ENCODE data around the gene TNNI3K. TPM values are rescaled to one million over a fixed set of nuclear protein-coding genes. Genes with fewer than 3 reads are reported as not detected.

The TNNI3K gene
- total and polyA plus RNA-seq, 2 of the 8 experiments (the other 6 are each of a cell fraction or from before 2014, with no cell fraction given), result 0.41 to 0.48 TPM

DNA sequence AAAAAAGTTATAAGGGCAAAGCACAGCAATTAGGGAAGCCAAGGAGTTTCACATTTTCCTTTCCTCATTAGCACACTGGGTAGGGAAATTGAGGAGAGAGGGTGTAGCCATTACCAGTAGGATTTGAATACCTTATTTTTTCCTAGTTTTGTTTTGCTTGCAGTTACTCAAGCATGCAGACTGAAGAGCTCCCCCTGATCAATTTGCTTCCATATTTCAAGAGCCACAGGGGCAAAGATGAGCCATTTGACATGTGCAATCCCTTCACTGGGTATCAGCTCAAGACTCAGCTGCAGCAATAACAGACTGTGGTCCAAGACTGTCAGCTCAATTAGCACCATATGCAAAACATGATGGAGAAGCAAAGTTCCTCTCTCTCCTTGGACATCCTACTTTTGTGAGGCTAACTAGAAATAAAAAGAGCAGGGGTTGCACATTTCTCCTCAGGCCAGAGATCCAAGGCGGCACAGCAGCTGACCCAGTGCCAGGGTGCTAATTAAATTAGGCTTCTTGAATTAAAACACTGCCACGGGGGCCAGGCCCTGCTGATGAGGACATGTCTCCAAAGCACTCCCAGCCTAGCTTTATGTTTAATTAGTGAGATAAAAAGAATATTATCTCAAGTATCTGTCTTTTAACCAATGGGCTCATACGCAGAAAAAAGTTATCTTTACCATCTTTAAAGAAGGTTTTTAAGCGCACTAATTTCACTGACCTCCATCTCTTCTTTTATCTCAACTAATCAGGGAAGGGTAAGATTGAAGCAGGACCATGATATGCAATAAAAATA lies 314.0 kb downstream of the TNNI3K start:
- Histone ChIP-seq H3K27ac (ENCODE audit: low read depth, low read length) (no peak overlapping the region), H3K23ac (ENCODE audit: insufficient read length) (no peak overlapping the region), H3K79me2 (ENCODE audit: control insufficient read depth in 1 of 2, insufficient read depth in 2 of 2, low read length in 2 of 2) (no peaks in the 10 kb centered on the region), H3K56ac (replicated peaks; ENCODE audit: insufficient read length, low read depth, low read length) (no peak overlapping the region), H3K9ac (replicated peaks in 1 of 4; ENCODE audit: extremely low read depth in 1 of 4, low read depth in 3 of 4, low read length in 3 of 4) (no peak overlapping the region), H3K18ac (ENCODE audit: extremely low read depth, low read length) (no peak overlapping the region), H2AK5ac (ENCODE audit: low read depth, low read length) (no peak overlapping the region), H4K91ac (replicated peaks; ENCODE audit: insufficient read length, low read length) (no peak overlapping the region), H3K4ac (replicated peaks; ENCODE audit: insufficient read length, low read depth, low read length) (no peak overlapping the region), H2BK20ac (ENCODE audit: low read length) (no peak overlapping the region), H4K8ac (ENCODE audit: extremely low read depth, insufficient read depth, low read length) (no peak overlapping the region), H2BK120ac (replicated peaks; ENCODE audit: low read depth, low read length) (no peak overlapping the region), H3K4me3 (ENCODE audit: extremely low read depth in 1 of 4, insufficient read depth in 2 of 4, low read depth in 3 of 4, low read length in 4 of 4) (no peak overlapping the region), H3K23me2 (ENCODE audit: low read depth, low read length) (no peaks in the 10 kb centered on the region), H3K4me1 (replicated peaks in 1 of 4; ENCODE audit: control insufficient read depth in 3 of 4, insufficient read depth in 4 of 4, low read length in 3 of 4) (no peaks in the 10 kb centered on the region), H3K14ac (ENCODE audit: insufficient read length) (no peak overlapping the region), H4K20me1 (replicated peaks in 1 of 2; ENCODE audit: control insufficient read depth in 1 of 2, insufficient read depth in 2 of 2, low read length in 2 of 2) (no peaks in the 10 kb centered on the region), H3K27me3 (replicated peaks in 1 of 4; ENCODE audit: control insufficient read depth in 3 of 4, extremely low read depth in 1 of 4, insufficient read depth in 3 of 4, low read length in 3 of 4) (no peaks in the 10 kb centered on the region), H3K4me2 (ENCODE audit: insufficient read depth in 1 of 2, low read depth in 2 of 2, low read length in 2 of 2) (no peak overlapping the region), H3K36me3 (ENCODE audit: control insufficient read depth in 2 of 4, insufficient read depth in 4 of 4, low read length in 3 of 4) (no peaks in the 10 kb centered on the region), H2BK12ac (ENCODE audit: low read depth, low read length) (no peak overlapping the region), H2BK15ac (ENCODE audit: low read length) (no peak overlapping the region), H4K5ac (ENCODE audit: insufficient read length, low read depth, low read length) (no peak overlapping the region), H2BK5ac (ENCODE audit: low read depth, low read length) (no peak overlapping the region), H2AFZ (ENCODE audit: low read length) (peak overlapping the region; percentile 82; the same call in 1 of the 2 replicates), H3K79me1 (ENCODE audit: low read depth, low read length) (no peaks in the 10 kb centered on the region), H3K9me3 (ENCODE audit: insufficient read depth in 2 of 2, low read depth in 1 of 2, low read length in 1 of 2) (no peaks in the 10 kb centered on the region)
- ChIA-PET POLR2A (ENCODE audit: partially characterized antibody) (no interaction called here), CTCF (ENCODE audit: partially characterized antibody) (interaction anchor here (0.8 to 1.3 kb wide), 2 partner anchors 10 to 46 kb away, joined by 3 to 4 read pairs; no protein-coding TSS in a partner anchor)
- FAIRE-seq (no peak), DNase-seq (ENCODE audit: low read depth in 1 of 2, low spot score in 2 of 2) (no peak)
- 91% methylated on average over 4 of the region's 4 CpGs; no CpG with 5 or more reads in 1 of the 2 experiments for WGBS, 2 experiments (ENCODE audit: extremely low coverage in 1 of 2, insufficient coverage in 1 of 2, insufficient read length in 1 of 2, insufficient replicate concordance in 2 of 2, low coverage in 1 of 2, low lambda C conversion rate in 2 of 2, missing lambda C conversion rate in 1 of 2)
- TF ChIP-seq HDAC2 (IDR thresholded peaks at IDR 0.05; ENCODE audit: borderline replicate concordance in 1 of 2, low read depth in 2 of 2, low read length in 2 of 2), result no peak
- no peak for TF ChIP-seq TCF12 (IDR thresholded peaks at IDR 0.05; ENCODE audit: low read depth, low read length)
- TF ChIP-seq SUZ12 (IDR thresholded peaks at IDR 0.05; ENCODE audit: low read length), result no peak
- no peak for TF ChIP-seq EP300 (IDR thresholded peaks at IDR 0.05; ENCODE audit: borderline replicate concordance in 1 of 2, low read depth in 2 of 2, low read length in 2 of 2)
- TF ChIP-seq CHD1 (IDR thresholded peaks at IDR 0.05; ENCODE audit: low read depth, low read length), result no peak
- TF ChIP-seq TAF7 (optimal IDR thresholded peaks at IDR 0.05; ENCODE audit: borderline replicate concordance, low read depth, low read length), result no peak
- no peak for TF ChIP-seq KDM1A (IDR thresholded peaks at IDR 0.05; ENCODE audit: borderline replicate concordance, low read length)
- TF ChIP-seq, protein P1, sequence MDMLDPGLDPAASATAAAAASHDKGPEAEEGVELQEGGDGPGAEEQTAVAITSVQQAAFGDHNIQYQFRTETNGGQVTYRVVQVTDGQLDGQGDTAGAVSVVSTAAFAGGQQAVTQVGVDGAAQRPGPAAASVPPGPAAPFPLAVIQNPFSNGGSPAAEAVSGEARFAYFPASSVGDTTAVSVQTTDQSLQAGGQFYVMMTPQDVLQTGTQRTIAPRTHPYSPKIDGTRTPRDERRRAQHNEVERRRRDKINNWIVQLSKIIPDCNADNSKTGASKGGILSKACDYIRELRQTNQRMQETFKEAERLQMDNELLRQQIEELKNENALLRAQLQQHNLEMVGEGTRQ (IDR thresholded peaks at IDR 0.05; ENCODE audit: low read length), result no peak
- no peak for TF ChIP-seq CREB1 (IDR thresholded peaks at IDR 0.05)
- no peak for TF ChIP-seq SP1 (IDR thresholded peaks at IDR 0.05; ENCODE audit: low read depth, low read length)
- no peak for TF ChIP-seq SIX5 (IDR thresholded peaks at IDR 0.05; ENCODE audit: low read depth, low read length)
- TF ChIP-seq CEBPB (IDR thresholded peaks at IDR 0.05; ENCODE audit: low read depth, low read length), result no peak

Measured in H1 (cell line).